Transverse colon (tissue), 4 donors: Measurements from ENCODE around the gene RFX1. TPM values are rescaled to one million over a fixed set of nuclear protein-coding genes. Genes with fewer than 3 reads are reported as not detected.

ENCODE experiments used
- DNase-seq: peaks from one replicate; pipeline ENCODE4 v3.0.0-alpha.2; 2019
- H3K27ac ChIP-seq, 4 donors: fragments of 200-600 bp; sonication (generic); 2 replicates each; pipeline ENCODE4 v1.5.1; 2016 to 2018; ENCODE audit warnings: inconsistent platforms in 4 of 4
- H3K27me3 ChIP-seq: fragments of 200-600 bp; sonication (generic); 2 replicates; pipeline ENCODE4 v1.5.1; 2017; ENCODE audit warnings: inconsistent platforms
- H3K36me3 ChIP-seq, 4 donors: fragments of 200-600 bp; sonication (generic); 2 replicates each; pipeline ENCODE4 v1.5.1; 2017 to 2019; ENCODE audit warnings: inconsistent platforms in 4 of 4
- H3K4me1 ChIP-seq, 4 donors: fragments of 200-600 bp; sonication (generic); 2 replicates each; pipeline ENCODE4 v1.5.1; 2017 to 2020; ENCODE audit warnings: inconsistent platforms in 4 of 4
- H3K4me3 ChIP-seq, 4 donors: fragments of 200-600 bp; sonication (generic); 1 replicate in 1 of 4; 2 replicates in 3 of 4; pipeline versions ENCODE4 v1.5.1 to v1.6.1; 2017 to 2019; ENCODE audit warnings: inconsistent platforms in 4 of 4
- H3K9me3 ChIP-seq, 2 donors: fragments of 200-600 bp; sonication (generic); 2 replicates each; pipeline ENCODE4 v1.5.1; 2017 to 2019; ENCODE audit warnings: inconsistent platforms in 2 of 2
- CTCF ChIP-seq, 5 experiments: fragments of 200-600 bp in 3 of 5; fragments of 450-650 bp in 2 of 5; sonication (generic) in 3 of 5; IDR thresholded peaks; 1 replicate in 2 of 5; 2 replicates in 3 of 5; pipeline ENCODE4 v1.5.1; 2016 to 2017; ENCODE audit warnings: antibody characterized with exemption in 5 of 5, inconsistent platforms in 3 of 5, mild to moderate bottlenecking in 2 of 5, moderate library complexity in 1 of 5
- EP300 ChIP-seq: sonication (generic); formaldehyde crosslinking; IDR thresholded peaks from one replicate; pipeline ENCODE4 v1.6.1; 2017; ENCODE audit warnings: antibody characterized with exemption, low read depth
- POLR2A ChIP-seq: fragments of 450-650 bp; IDR thresholded peaks from one replicate; pipeline ENCODE4 v1.6.1; 2016; ENCODE audit warnings: antibody characterized with exemption, mild to moderate bottlenecking, moderate library complexity
- POLR2AphosphoS5 ChIP-seq, 3 donors: sonication (generic); formaldehyde crosslinking; IDR thresholded peaks; one replicate each; pipeline ENCODE4 v1.6.1; 2016; ENCODE audit warnings: antibody characterized with exemption in 3 of 3
- WGBS, 2 donors: methylation state at CpG; one replicate each; pipeline ENCODE4 v1.1.5; 2018; ENCODE audit warnings: low coverage in 1 of 2; 5-methylcytosine and 5-hydroxymethylcytosine counted together
- in situ Hi-C, 4 donors: fragments of 200-750 bp; cut with MboI; loops; one replicate each; pipeline versions ENCODE4 v1.15.0 to v1.15.1; 2017; ENCODE audit warnings: low sequenced_read_pairs in 3 of 4, low pct_ligation_motif_present in 1 of 4, low pct_unique_long_range_greater_than_20kb in 1 of 4
- intact Hi-C: fragments of 100-400 bp; cut with DNase I; formaldehyde crosslinking; loops from one replicate; pipeline ENCODE4 v1.15.1; 2023; ENCODE audit warnings: low total_unique reads
- total RNA-seq, 4 donors: library from RNA; depleted of rRNA; stranded (reverse); fragments of >200 nt; gene quantifications; one replicate each; pipeline ENCODE4 v1.1.0, GENCODE V29; 2016

RFX1 gene
- total RNA-seq, 4 donors from 2014 or later, result 3.7 to 9.0 (median 8.1) TPM

- no peak for DNase-seq
- Histone ChIP-seq H3K4me1 (peaks cover 0 to 14% (median 4%) of the 10 kb centered on the region in 4 donors), H3K4me3 (no peak overlapping the region), H3K27ac (no peak overlapping the region), H3K27me3 (no peaks in the 10 kb centered on the region), H3K36me3 (peaks cover 0 to 73% (median 36%) of the 10 kb centered on the region in 4 donors), H3K9me3 (no peaks in the 10 kb centered on the region)
- in situ Hi-C loops (no loop called here), intact Hi-C loops (no loop called here)
- 86% methylated on average over 2 of the region's 2 CpGs; no CpG with 5 or more reads in 1 of the 2 donors for WGBS, 2 donors
- TF ChIP-seq POLR2A (no peak), POLR2AphosphoS5 (IDR thresholded peaks at IDR 0.05) (no peak), EP300 (no peak), CTCF (IDR thresholded peaks at IDR 0.05) (no peak)
These were observed 85.0 kb downstream of the RFX1 start for GRCh38 chr19:13920940-13921747.

- Histone ChIP-seq H3K27ac (no peak overlapping the region), H3K4me3 (no peak overlapping the region), H3K9me3 (no peaks in the 10 kb centered on the region), H3K4me1 (peaks cover 0 to 18% (median 7%) of the 10 kb centered on the region in 4 donors), H3K27me3 (no peaks in the 10 kb centered on the region), H3K36me3 (peaks cover 0 to 79% (median 37%) of the 10 kb centered on the region in 4 donors)
- DNase-seq, result no peak
- intact Hi-C loops (no loop called here), in situ Hi-C loops (no loop called here)
- TF ChIP-seq POLR2A, result no peak
- no peak for TF ChIP-seq EP300
- no peak for TF ChIP-seq POLR2AphosphoS5 (IDR thresholded peaks at IDR 0.05)
- TF ChIP-seq CTCF (IDR thresholded peaks at IDR 0.05), result no peak
- 97% methylated on average over 11 of the region's 11 CpGs; no CpG with 5 or more reads in 1 of the 2 donors for WGBS, 2 donors
These were observed 85.6 kb downstream of the RFX1 start for GRCh38 chr19:13920524-13920923.

- no peak for DNase-seq
- no peak for TF ChIP-seq CTCF (IDR thresholded peaks at IDR 0.05)
- no peak for TF ChIP-seq POLR2A
- no peak for TF ChIP-seq POLR2AphosphoS5 (IDR thresholded peaks at IDR 0.05)
- TF ChIP-seq EP300, result no peak
- H3K27ac ChIP-seq, result no peak overlapping the region
- H3K27me3 ChIP-seq, result no peaks in the 10 kb centered on the region
- in situ Hi-C loops, result no loop called here
- peaks cover 0 to 18% (median 7%) of the 10 kb centered on the region in 4 donors for H3K4me1 ChIP-seq
- no peaks in the 10 kb centered on the region for H3K9me3 ChIP-seq
- H3K4me3 ChIP-seq, result no peak overlapping the region
- WGBS, 2 donors, result 95% methylated on average over 23 of the region's 34 CpGs; no CpG with 5 or more reads in 1 of the 2 donors
- peaks cover 0 to 79% (median 37%) of the 10 kb centered on the region in 4 donors for H3K36me3 ChIP-seq
- intact Hi-C loops, result no loop called here
These were observed 87.3 kb downstream of the RFX1 start for GRCh38 chr19:13918726-13919411.

- no peak overlapping the region for H3K4me3 ChIP-seq
- H3K9me3 ChIP-seq, result no peaks in the 10 kb centered on the region
- TF ChIP-seq POLR2AphosphoS5 (IDR thresholded peaks at IDR 0.05) (no peak), POLR2A (no peak), CTCF (IDR thresholded peaks at IDR 0.05) (no peak), EP300 (no peak)
- H3K4me1 ChIP-seq, result peaks cover 0 to 18% (median 7%) of the 10 kb centered on the region in 4 donors
- DNase-seq, result no peak
- H3K27me3 ChIP-seq, result no peaks in the 10 kb centered on the region
- intact Hi-C loops (no loop called here), in situ Hi-C loops (no loop called here)
- no peak overlapping the region for H3K27ac ChIP-seq
- H3K36me3 ChIP-seq, result peaks cover 0 to 79% (median 37%) of the 10 kb centered on the region in 4 donors
- 92% methylated on average over 11 to 14 of the region's 14 CpGs for WGBS, 2 donors
These were observed 88.2 kb downstream of the RFX1 start for GRCh38 chr19:13917888-13918406.
